HepG2 (cell line): ENCODE results near the gene PTGDS.

Experiments
- PATZ1 ChIP-seq: sonication (generic); formaldehyde crosslinking; IDR thresholded peaks from 2 replicates; pipeline ENCODE4 v1.4.0; 2020; ENCODE audit warnings: missing genetic modification reagents
- POLR2A ChIP-seq, 2 experiments: IDR thresholded peaks; 2 replicates each; pipeline ENCODE4 v1.6.1; 2011; ENCODE audit warnings: low read depth in 2 of 2, low read length in 2 of 2, mild to moderate bottlenecking in 1 of 2, moderate library complexity in 1 of 2; ENCODE audit not compliant: insufficient read depth in 1 of 2
- PTBP1 ChIP-seq: fragments of 200-400 bp; formaldehyde crosslinking; IDR thresholded peaks from 2 replicates; pipeline ENCODE4 v1.6.1; 2018; ENCODE audit warnings: low read length, low read depth; ENCODE audit not compliant: poor library complexity, severe bottlenecking
- RAD21 ChIP-seq: fragments of 450-650 bp; formaldehyde crosslinking; IDR thresholded peaks from 2 replicates; pipeline ENCODE4 v1.5.0; 2020; ENCODE audit warnings: mild to moderate bottlenecking
- RFX5 ChIP-seq: IDR thresholded peaks from 2 replicates; pipeline ENCODE4 v1.6.1; 2011; ENCODE audit warnings: low read depth, low read length, improper control_type of control experiment
- ZBTB39 ChIP-seq: sonication (generic); formaldehyde crosslinking; IDR thresholded peaks from 2 replicates; pipeline ENCODE4 v1.5.0; 2020; ENCODE audit warnings: missing genetic modification reagents
- ZNF138 ChIP-seq: sonication (generic); formaldehyde crosslinking; IDR thresholded peaks from 2 replicates; pipeline ENCODE4 v1.5.0; 2020; ENCODE audit warnings: mild to moderate bottlenecking, low read depth, missing genetic modification reagents
- ZNF274 ChIP-seq: sonication (generic); formaldehyde crosslinking; IDR thresholded peaks from 2 replicates; pipeline ENCODE4 v1.5.1; 2020; ENCODE audit warnings: mild to moderate bottlenecking, missing genetic modification reagents
- TF ChIP-seq, protein P1 (sequence below): sonication (generic); formaldehyde crosslinking; IDR thresholded peaks from 2 replicates; pipeline ENCODE4 v1.5.0; 2020; ENCODE audit warnings: mild to moderate bottlenecking, missing genetic modification reagents, moderate library complexity
- TF ChIP-seq, protein P2 (sequence below): sonication (generic); formaldehyde crosslinking; IDR thresholded peaks from 2 replicates; pipeline ENCODE4 v1.8.1; 2022; ENCODE audit warnings: low read depth, mild to moderate bottlenecking, missing genetic modification reagents
- TF ChIP-seq, protein P3 (sequence below): sonication (generic); IDR thresholded peaks from 2 replicates; pipeline ENCODE4 v1.6.1; 2016; ENCODE audit warnings: low read depth, borderline replicate concordance
- TF ChIP-seq, protein P4 (sequence below): sonication (generic); formaldehyde crosslinking; IDR thresholded peaks from 2 replicates; pipeline ENCODE4 v1.4.0; 2020; ENCODE audit warnings: missing genetic modification reagents, mild to moderate bottlenecking, borderline replicate concordance
- TF ChIP-seq, protein P5 (sequence below): sonication (generic); formaldehyde crosslinking; IDR thresholded peaks from 2 replicates; pipeline ENCODE4 v1.4.0; 2020; ENCODE audit warnings: mild to moderate bottlenecking, missing genetic modification reagents

DNA sequence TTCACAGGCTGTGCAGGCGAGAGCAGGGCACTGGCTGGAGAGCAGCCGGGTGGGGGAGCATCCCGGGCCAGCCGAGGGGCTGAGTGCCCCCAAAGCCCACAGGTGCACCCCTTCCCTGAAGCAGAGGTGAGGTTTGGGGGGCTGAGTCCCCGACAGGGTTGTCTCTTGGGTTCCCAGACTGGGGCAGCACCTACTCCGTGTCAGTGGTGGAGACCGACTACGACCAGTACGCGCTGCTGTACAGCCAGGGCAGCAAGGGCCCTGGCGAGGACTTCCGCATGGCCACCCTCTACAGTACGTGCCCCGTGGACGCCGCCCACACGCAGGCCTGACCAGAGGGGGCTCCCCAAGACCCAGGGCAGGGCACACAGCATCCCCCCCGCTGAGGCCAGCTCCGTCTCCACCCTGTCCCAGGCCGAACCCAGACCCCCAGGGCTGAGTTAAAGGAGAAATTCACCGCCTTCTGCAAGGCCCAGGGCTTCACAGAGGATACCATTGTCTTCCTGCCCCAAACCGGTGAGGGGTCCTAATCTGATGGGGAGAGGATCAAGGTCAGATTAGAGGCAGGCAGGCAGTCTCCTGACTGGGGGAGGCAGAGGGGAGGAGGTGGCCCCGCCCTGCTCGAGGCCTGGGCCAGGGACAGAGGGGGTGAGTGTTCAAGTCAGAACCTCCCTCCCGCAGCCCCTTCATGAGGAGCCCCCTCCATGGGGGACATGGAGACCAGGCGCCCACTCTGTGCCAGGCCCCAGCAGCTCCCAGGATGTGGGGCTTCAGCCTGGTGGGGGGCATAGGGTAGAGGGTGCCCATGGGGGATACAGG is 2.7 kb downstream of the PTGDS start:
- TF ChIP-seq POLR2A (IDR thresholded peaks at IDR 0.05; ENCODE audit: insufficient read depth in 1 of 2, low read depth in 2 of 2, low read length in 2 of 2) (no peak), ZNF138 (no peak), PATZ1 (CRISPR knock-in tag) (peak; percentile 83), ZBTB39 (CRISPR knock-in tag) (no peak), RFX5 (no peak), RAD21 (no peak), ZNF274 (CRISPR knock-in tag) (no peak), PTBP1 (no peak)
- TF ChIP-seq, protein P1, sequence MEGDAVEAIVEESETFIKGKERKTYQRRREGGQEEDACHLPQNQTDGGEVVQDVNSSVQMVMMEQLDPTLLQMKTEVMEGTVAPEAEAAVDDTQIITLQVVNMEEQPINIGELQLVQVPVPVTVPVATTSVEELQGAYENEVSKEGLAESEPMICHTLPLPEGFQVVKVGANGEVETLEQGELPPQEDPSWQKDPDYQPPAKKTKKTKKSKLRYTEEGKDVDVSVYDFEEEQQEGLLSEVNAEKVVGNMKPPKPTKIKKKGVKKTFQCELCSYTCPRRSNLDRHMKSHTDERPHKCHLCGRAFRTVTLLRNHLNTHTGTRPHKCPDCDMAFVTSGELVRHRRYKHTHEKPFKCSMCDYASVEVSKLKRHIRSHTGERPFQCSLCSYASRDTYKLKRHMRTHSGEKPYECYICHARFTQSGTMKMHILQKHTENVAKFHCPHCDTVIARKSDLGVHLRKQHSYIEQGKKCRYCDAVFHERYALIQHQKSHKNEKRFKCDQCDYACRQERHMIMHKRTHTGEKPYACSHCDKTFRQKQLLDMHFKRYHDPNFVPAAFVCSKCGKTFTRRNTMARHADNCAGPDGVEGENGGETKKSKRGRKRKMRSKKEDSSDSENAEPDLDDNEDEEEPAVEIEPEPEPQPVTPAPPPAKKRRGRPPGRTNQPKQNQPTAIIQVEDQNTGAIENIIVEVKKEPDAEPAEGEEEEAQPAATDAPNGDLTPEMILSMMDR (CRISPR knock-in tag): no peak
- TF ChIP-seq, protein P2, sequence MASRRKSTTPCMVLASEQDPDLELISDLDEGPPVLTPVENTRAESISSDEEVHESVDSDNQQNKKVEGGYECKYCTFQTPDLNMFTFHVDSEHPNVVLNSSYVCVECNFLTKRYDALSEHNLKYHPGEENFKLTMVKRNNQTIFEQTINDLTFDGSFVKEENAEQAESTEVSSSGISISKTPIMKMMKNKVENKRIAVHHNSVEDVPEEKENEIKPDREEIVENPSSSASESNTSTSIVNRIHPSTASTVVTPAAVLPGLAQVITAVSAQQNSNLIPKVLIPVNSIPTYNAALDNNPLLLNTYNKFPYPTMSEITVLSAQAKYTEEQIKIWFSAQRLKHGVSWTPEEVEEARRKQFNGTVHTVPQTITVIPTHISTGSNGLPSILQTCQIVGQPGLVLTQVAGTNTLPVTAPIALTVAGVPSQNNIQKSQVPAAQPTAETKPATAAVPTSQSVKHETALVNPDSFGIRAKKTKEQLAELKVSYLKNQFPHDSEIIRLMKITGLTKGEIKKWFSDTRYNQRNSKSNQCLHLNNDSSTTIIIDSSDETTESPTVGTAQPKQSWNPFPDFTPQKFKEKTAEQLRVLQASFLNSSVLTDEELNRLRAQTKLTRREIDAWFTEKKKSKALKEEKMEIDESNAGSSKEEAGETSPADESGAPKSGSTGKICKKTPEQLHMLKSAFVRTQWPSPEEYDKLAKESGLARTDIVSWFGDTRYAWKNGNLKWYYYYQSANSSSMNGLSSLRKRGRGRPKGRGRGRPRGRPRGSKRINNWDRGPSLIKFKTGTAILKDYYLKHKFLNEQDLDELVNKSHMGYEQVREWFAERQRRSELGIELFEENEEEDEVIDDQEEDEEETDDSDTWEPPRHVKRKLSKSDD (CRISPR knock-in tag): no peak
- TF ChIP-seq, protein P3, sequence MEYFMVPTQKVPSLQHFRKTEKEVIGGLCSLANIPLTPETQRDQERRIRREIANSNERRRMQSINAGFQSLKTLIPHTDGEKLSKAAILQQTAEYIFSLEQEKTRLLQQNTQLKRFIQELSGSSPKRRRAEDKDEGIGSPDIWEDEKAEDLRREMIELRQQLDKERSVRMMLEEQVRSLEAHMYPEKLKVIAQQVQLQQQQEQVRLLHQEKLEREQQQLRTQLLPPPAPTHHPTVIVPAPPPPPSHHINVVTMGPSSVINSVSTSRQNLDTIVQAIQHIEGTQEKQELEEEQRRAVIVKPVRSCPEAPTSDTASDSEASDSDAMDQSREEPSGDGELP: no peak
- TF ChIP-seq, protein P4, sequence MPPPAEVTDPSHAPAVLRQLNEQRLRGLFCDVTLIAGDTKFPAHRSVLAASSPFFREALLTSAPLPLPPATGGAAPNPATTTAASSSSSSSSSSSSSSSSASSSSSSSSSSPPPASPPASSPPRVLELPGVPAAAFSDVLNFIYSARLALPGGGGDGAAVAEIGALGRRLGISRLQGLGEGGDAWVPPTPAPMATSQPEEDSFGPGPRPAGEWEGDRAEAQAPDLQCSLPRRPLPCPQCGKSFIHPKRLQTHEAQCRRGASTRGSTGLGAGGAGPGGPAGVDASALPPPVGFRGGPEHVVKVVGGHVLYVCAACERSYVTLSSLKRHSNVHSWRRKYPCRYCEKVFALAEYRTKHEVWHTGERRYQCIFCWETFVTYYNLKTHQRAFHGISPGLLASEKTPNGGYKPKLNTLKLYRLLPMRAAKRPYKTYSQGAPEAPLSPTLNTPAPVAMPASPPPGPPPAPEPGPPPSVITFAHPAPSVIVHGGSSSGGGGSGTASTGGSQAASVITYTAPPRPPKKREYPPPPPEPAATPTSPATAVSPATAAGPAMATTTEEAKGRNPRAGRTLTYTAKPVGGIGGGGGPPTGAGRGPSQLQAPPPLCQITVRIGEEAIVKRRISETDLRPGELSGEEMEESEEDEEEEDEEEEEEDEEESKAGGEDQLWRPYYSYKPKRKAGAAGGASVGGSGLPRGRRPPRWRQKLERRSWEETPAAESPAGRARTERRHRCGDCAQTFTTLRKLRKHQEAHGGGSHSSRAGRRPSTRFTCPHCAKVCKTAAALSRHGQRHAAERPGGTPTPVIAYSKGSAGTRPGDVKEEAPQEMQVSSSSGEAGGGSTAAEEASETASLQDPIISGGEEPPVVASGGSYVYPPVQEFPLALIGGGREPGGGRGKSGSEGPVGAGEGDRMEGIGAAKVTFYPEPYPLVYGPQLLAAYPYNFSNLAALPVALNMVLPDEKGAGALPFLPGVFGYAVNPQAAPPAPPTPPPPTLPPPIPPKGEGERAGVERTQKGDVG (CRISPR knock-in tag): no peak
- TF ChIP-seq, protein P5, sequence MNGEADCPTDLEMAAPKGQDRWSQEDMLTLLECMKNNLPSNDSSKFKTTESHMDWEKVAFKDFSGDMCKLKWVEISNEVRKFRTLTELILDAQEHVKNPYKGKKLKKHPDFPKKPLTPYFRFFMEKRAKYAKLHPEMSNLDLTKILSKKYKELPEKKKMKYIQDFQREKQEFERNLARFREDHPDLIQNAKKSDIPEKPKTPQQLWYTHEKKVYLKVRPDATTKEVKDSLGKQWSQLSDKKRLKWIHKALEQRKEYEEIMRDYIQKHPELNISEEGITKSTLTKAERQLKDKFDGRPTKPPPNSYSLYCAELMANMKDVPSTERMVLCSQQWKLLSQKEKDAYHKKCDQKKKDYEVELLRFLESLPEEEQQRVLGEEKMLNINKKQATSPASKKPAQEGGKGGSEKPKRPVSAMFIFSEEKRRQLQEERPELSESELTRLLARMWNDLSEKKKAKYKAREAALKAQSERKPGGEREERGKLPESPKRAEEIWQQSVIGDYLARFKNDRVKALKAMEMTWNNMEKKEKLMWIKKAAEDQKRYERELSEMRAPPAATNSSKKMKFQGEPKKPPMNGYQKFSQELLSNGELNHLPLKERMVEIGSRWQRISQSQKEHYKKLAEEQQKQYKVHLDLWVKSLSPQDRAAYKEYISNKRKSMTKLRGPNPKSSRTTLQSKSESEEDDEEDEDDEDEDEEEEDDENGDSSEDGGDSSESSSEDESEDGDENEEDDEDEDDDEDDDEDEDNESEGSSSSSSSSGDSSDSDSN: no peak
